GM20431 (cell line): Measurements from ENCODE around the gene SUPT3H.

Experiments
- in situ Hi-C: fragments of 300-500 bp; cut with MseI, MboI; formaldehyde crosslinking; loops from one replicate; pipeline ENCODE4 v1.15.0; 2020; ENCODE audit warnings: low sequenced_read_pairs; ENCODE audit not compliant: unreplicated experiment

The SUPT3H gene

DNA sequence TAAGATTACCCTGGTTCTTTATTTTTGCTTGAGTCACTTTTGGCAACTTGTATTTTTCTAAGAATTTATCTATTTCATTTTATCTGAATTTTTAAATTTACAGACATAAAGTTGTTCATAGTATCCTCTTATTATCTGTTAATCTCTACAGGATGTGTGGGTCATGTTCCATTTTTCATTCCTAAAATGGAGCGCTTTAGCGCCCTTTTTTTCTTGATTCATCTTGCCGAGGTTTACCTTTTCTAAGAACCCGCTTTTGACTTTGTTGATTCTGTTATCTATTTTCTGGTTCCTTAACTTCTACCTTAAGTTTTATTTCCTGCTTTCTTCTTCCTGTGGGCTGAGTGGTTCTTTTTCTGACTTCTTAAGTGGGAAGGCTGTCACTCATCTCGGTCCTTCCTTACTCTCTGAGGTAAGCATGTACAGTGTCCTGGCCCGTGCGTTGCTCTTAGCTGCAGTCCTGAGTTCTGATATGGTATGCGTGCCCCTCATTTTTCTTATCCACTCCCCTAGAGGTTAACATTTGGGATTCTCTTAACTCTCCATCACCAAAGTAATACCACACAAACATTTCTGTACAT is 590.4 kb downstream of the SUPT3H start:
- in situ Hi-C loops = no loop called here

GRCh38 chr6:44785130-44785529 is 592.6 kb downstream of the SUPT3H start:
- in situ Hi-C loops = no loop called here

DNA sequence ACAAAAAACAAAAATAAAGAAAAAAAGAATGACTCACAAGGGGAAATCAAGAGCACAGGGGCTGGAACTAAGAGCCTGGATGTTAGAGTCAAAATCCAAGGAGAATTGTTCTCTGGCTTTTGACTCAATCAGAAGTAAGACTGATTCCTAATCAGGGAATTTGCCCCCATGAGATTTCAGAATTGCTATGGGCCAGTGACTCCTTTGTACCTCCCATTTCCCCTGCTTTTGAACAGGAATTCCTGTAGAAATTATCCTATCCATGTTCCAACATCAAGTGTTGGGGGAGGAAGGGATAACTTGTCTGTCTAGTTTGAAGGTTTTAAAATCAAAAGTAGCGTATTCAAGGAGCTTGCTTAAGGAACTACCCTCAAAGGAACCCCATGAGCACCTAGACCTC is 593.5 kb downstream of the SUPT3H start:
- in situ Hi-C loops = no loop called here

GRCh38 chr6:44782892-44783291 is 594.8 kb downstream of the SUPT3H start:
- in situ Hi-C loops = no loop called here

GRCh38 chr6:44781912-44782597 is 595.7 kb downstream of the SUPT3H start:
- in situ Hi-C loops = no loop called here

- in situ Hi-C loops = no loop called here
Measured at GRCh38 chr6:44780161-44780560, 597.6 kb downstream of the SUPT3H start.

- in situ Hi-C loops = no loop called here
Measured at GRCh38 chr6:44779130-44779826, 598.5 kb downstream of the SUPT3H start.
